ENCODE data around the gene JARID2. TPM values are rescaled to one million over a fixed set of nuclear protein-coding genes. Genes with fewer than 3 reads are reported as not detected.

The JARID2 gene
- total RNA-seq, 1 experiment from 2014 or later: 23.6 TPM

DNA sequence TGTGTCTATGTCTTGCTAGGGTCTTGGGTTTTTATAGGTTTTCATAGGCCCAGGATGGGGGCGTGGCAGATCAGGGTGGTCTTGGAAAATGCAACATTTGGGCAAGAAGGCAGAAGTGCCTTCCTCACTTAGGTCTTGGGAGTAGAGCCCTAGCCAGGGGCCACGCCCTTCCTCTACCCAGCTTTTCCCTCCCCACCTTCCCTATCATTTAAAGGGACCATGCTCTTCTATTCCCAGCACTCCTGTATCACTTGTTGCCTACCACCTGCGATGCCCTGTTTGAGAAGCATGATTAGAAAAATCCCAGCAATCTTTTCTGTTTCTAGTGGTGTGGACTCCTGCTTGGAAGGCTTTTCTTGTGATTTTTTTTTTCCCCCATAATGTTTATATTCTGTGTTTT lies 190.6 kb downstream of the JARID2 start (continued):
- TF ChIP-seq POLR2AphosphoS5 (IDR thresholded peaks at IDR 0.05; ENCODE audit: low read depth, low read length) (no peak), POLR2A (IDR thresholded peaks at IDR 0.05; ENCODE audit: borderline replicate concordance, extremely low read depth, insufficient read depth, insufficient read length) (no peak), EZH2phosphoT487 (IDR thresholded peaks at IDR 0.05; ENCODE audit: borderline replicate concordance) (no peak), EGR1 (IDR thresholded peaks at IDR 0.05; ENCODE audit: low read depth) (no peak)

DNA sequence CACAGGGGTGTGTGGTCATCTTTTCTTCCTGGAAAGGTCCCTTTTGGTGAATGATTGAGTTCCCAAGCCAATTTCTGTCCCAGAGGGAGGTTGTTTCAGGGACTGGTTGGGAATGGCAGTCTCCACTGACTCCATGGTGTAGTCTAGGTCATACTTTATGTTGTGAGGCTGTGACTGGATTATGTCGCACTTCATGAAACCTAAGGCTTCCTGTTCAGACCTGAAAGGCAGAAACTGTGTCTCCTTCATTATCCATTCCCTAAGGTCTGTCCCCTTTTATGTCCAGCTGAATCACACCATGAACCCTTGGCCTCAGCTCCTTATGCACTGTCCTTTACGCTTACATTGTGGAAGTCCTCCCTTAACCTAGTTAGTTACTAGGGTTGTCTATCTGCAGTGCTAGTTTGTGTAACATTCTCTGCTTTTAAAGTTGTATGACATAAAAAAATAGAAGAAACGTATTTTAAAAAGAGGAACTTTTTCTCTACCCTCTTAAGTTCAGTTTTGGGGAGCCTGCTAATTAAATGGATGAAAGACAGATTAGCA lies 191.3 kb downstream of the JARID2 start:
- H3K9ac ChIP-seq (ENCODE audit: low read length): no peak overlapping the region
- CTCF ChIA-PET: no interaction called here
- intact Hi-C loops (cut with micrococcal nuclease): no loop called here
- no peak overlapping the region for H3K4me2 ChIP-seq (ENCODE audit: low read length)
- ATAC-seq (no peak), DNase-seq (ENCODE audit: low read depth, low spot score) (no peak)
- H3K9me2 ChIP-seq (ENCODE audit: insufficient read depth): no peaks in the 10 kb centered on the region
- no peak overlapping the region for H3K4me3 ChIP-seq (replicated peaks in 1 of 2; ENCODE audit: low read depth in 1 of 2, low read length in 2 of 2)
- RAD21 ChIA-PET (ENCODE audit: low non-redundant PET in 1 of 2, low total read pairs in 2 of 2, uncharacterized antibody in 2 of 2, unreplicated experiment in 2 of 2): interaction anchor here in 1 of 2 experiments (0.5 kb wide), 1 partner anchor 503 kb away, joined by 3 read pairs; no protein-coding TSS in a partner anchor
- no peak overlapping the region for H2AFZ ChIP-seq (ENCODE audit: low read depth, low read length, poor library complexity, severe bottlenecking)
- no TSS peak for BruUV-seq (replicated peaks)
- H3K4me1 ChIP-seq (ENCODE audit: control insufficient read depth in 1 of 2, insufficient read depth in 2 of 2, low read length in 2 of 2): peaks cover 0 to 7% of the 10 kb centered on the region in 2 experiments; a peak in 1 of 4 replicates
- H3K79me2 ChIP-seq (ENCODE audit: insufficient read depth, low read length): peaks cover 45% of the 10 kb centered on the region
- no peaks in the 10 kb centered on the region for H3K27me3 ChIP-seq (ENCODE audit: insufficient read depth, low read length)
- no peaks in the 10 kb centered on the region for H3K9me3 ChIP-seq (ENCODE audit: control insufficient read depth in 1 of 2, insufficient read depth in 1 of 2, low read depth in 1 of 2, low read length in 2 of 2)
- H4K20me1 ChIP-seq (ENCODE audit: insufficient read depth): no peaks in the 10 kb centered on the region
- POLR2A ChIA-PET: no interaction called here
- no peaks in the 10 kb centered on the region for H3K36me3 ChIP-seq (ENCODE audit: control insufficient read depth in 1 of 2, insufficient read depth in 2 of 2, low read length in 2 of 2)
- no peak overlapping the region for H3K27ac ChIP-seq (ENCODE audit: low read depth, low read length)
- no peak for TF ChIP-seq ELF1 (IDR thresholded peaks at IDR 0.05; ENCODE audit: borderline replicate concordance, low read depth)
- no peak for TF ChIP-seq EZH2phosphoT487 (IDR thresholded peaks at IDR 0.05; ENCODE audit: borderline replicate concordance)
- TF ChIP-seq SRF (IDR thresholded peaks at IDR 0.05; ENCODE audit: low read depth): no peak
- TF ChIP-seq, protein P1, sequence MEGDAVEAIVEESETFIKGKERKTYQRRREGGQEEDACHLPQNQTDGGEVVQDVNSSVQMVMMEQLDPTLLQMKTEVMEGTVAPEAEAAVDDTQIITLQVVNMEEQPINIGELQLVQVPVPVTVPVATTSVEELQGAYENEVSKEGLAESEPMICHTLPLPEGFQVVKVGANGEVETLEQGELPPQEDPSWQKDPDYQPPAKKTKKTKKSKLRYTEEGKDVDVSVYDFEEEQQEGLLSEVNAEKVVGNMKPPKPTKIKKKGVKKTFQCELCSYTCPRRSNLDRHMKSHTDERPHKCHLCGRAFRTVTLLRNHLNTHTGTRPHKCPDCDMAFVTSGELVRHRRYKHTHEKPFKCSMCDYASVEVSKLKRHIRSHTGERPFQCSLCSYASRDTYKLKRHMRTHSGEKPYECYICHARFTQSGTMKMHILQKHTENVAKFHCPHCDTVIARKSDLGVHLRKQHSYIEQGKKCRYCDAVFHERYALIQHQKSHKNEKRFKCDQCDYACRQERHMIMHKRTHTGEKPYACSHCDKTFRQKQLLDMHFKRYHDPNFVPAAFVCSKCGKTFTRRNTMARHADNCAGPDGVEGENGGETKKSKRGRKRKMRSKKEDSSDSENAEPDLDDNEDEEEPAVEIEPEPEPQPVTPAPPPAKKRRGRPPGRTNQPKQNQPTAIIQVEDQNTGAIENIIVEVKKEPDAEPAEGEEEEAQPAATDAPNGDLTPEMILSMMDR (IDR thresholded peaks at IDR 0.05 in 2 of 3, conservative IDR thresholded peaks at IDR 0.05 in 1 of 3; ENCODE audit: borderline replicate concordance in 1 of 3, insufficient read depth in 1 of 3, low read depth in 2 of 3, low read length in 2 of 3): no peak
- no peak for TF ChIP-seq EZH2 (IDR thresholded peaks at IDR 0.05)
- no peak for TF ChIP-seq TCF7L2 (IDR thresholded peaks at IDR 0.05; ENCODE audit: borderline replicate concordance, extremely low read depth, insufficient read depth, insufficient read length)
- no peak for TF ChIP-seq RAD21 (IDR thresholded peaks at IDR 0.05; ENCODE audit: low read depth)
- TF ChIP-seq SIN3A (IDR thresholded peaks at IDR 0.05; ENCODE audit: low read depth): no peak
- no peak for TF ChIP-seq FOSL1 (IDR thresholded peaks at IDR 0.05; ENCODE audit: low read depth)
- TF ChIP-seq, protein P2, sequence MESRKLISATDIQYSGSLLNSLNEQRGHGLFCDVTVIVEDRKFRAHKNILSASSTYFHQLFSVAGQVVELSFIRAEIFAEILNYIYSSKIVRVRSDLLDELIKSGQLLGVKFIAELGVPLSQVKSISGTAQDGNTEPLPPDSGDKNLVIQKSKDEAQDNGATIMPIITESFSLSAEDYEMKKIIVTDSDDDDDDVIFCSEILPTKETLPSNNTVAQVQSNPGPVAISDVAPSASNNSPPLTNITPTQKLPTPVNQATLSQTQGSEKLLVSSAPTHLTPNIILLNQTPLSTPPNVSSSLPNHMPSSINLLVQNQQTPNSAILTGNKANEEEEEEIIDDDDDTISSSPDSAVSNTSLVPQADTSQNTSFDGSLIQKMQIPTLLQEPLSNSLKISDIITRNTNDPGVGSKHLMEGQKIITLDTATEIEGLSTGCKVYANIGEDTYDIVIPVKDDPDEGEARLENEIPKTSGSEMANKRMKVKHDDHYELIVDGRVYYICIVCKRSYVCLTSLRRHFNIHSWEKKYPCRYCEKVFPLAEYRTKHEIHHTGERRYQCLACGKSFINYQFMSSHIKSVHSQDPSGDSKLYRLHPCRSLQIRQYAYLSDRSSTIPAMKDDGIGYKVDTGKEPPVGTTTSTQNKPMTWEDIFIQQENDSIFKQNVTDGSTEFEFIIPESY (IDR thresholded peaks at IDR 0.05; ENCODE audit: extremely low read depth, insufficient replicate concordance, low read length): no peak
- TF ChIP-seq, protein P3, sequence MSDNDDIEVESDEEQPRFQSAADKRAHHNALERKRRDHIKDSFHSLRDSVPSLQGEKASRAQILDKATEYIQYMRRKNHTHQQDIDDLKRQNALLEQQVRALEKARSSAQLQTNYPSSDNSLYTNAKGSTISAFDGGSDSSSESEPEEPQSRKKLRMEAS (IDR thresholded peaks at IDR 0.05): no peak
- TF ChIP-seq, protein P4, sequence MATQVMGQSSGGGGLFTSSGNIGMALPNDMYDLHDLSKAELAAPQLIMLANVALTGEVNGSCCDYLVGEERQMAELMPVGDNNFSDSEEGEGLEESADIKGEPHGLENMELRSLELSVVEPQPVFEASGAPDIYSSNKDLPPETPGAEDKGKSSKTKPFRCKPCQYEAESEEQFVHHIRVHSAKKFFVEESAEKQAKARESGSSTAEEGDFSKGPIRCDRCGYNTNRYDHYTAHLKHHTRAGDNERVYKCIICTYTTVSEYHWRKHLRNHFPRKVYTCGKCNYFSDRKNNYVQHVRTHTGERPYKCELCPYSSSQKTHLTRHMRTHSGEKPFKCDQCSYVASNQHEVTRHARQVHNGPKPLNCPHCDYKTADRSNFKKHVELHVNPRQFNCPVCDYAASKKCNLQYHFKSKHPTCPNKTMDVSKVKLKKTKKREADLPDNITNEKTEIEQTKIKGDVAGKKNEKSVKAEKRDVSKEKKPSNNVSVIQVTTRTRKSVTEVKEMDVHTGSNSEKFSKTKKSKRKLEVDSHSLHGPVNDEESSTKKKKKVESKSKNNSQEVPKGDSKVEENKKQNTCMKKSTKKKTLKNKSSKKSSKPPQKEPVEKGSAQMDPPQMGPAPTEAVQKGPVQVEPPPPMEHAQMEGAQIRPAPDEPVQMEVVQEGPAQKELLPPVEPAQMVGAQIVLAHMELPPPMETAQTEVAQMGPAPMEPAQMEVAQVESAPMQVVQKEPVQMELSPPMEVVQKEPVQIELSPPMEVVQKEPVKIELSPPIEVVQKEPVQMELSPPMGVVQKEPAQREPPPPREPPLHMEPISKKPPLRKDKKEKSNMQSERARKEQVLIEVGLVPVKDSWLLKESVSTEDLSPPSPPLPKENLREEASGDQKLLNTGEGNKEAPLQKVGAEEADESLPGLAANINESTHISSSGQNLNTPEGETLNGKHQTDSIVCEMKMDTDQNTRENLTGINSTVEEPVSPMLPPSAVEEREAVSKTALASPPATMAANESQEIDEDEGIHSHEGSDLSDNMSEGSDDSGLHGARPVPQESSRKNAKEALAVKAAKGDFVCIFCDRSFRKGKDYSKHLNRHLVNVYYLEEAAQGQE (IDR thresholded peaks at IDR 0.05; ENCODE audit: low read depth): no peak
- TF ChIP-seq, protein P5, sequence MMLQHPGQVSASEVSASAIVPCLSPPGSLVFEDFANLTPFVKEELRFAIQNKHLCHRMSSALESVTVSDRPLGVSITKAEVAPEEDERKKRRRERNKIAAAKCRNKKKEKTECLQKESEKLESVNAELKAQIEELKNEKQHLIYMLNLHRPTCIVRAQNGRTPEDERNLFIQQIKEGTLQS (IDR thresholded peaks at IDR 0.05): no peak
- no peak for TF ChIP-seq CBX3 (IDR thresholded peaks at IDR 0.05; ENCODE audit: low read depth)
- TF ChIP-seq POLR2AphosphoS5 (IDR thresholded peaks at IDR 0.05; ENCODE audit: low read depth, low read length): no peak
